Activated CD4-positive, alpha-beta T cell treated with anti-CD3 and anti-CD28 coated beads for 36 hours (primary cell): ENCODE results near the gene KRT83. TPM values are rescaled to one million over a fixed set of nuclear protein-coding genes. Genes with fewer than 3 reads are reported as not detected.
A peak's percentile ranks its signal among the peaks of the same experiment; 100 is the strongest.

ENCODE experiments used
- ATAC-seq: fragments of 200-7000 bp; cut with Tn5 transposase; one replicate; pipeline ENCODE4 v1.10.0; 2021; ENCODE audit warnings: mild to moderate bottlenecking, moderate library complexity
- CTCF ChIA-PET: fragments of 350-600 bp; sonication (Branson Sonifier 250); formaldehyde crosslinking; loops from one replicate; lab custom pipeline; 2021; ENCODE audit warnings: antibody characterized with exemption; lab: Charles Lee
- POLR2A ChIA-PET: fragments of 350-600 bp; sonication (Branson Sonifier 250); formaldehyde crosslinking; loops from one replicate; lab custom pipeline; 2021; ENCODE audit warnings: antibody characterized with exemption, inconsistent platforms; lab: Charles Lee
- DNase-seq: peaks from one replicate; pipeline ENCODE4 v3.0.0-alpha.2; 2020
- H3K27ac Mint-ChIP-seq: one replicate; pipeline ENCODE4 v1.8.0; 2021; ENCODE audit warnings: mixed read lengths
- H3K27me3 Mint-ChIP-seq: one replicate; pipeline ENCODE4 v1.8.0; 2021; ENCODE audit warnings: mixed read lengths
- H3K36me3 Mint-ChIP-seq: one replicate; pipeline ENCODE4 v1.8.0; 2021; ENCODE audit warnings: low read depth, mixed read lengths
- H3K4me1 Mint-ChIP-seq: one replicate; pipeline ENCODE4 v1.8.0; 2021; ENCODE audit warnings: mixed read lengths
- H3K4me3 Mint-ChIP-seq: one replicate; pipeline ENCODE4 v1.8.0; 2021; ENCODE audit warnings: mild to moderate bottlenecking, moderate library complexity, mixed read lengths
- H3K9me3 Mint-ChIP-seq: one replicate; pipeline ENCODE4 v1.8.0; 2021; ENCODE audit warnings: low read depth, mixed read lengths
- intact Hi-C, 2 experiments: fragments of 100-400 bp; cut with DNase I in 1 of 2; cut with micrococcal nuclease in 1 of 2; formaldehyde crosslinking; loops; one replicate each; pipeline versions ENCODE4 v1.14.2 to v1.15.1; 2022 to 2024; cut with DNase I, micrococcal nuclease
- total RNA-seq, 2 experiments: library from RNA; stranded (reverse); gene quantifications; one replicate each; pipeline ENCODE4 v1.2.3, GENCODE V29; 2021

The KRT83 gene
- total RNA-seq, 2 experiments from 2014 or later: not detected

GRCh38 chr12:52331039-52331438 lies 9.8 kb upstream of the KRT83 start:
- CTCF ChIA-PET: interaction anchor here (0.6 to 1.9 kb wide), 3 partner anchors 23 to 52 kb away, joined by 3 to 9 read pairs (median 4); no protein-coding TSS in a partner anchor
- ATAC-seq: no peak
- Mint-ChIP-seq H3K4me1 (peaks cover 14% of the 10 kb centered on the region), H3K36me3 (no peaks in the 10 kb centered on the region), H3K27ac (no peak overlapping the region), H3K27me3 (peaks cover 6% of the 10 kb centered on the region), H3K9me3 (no peaks in the 10 kb centered on the region), H3K4me3 (no peak overlapping the region)
- no peak for DNase-seq
- POLR2A ChIA-PET: no interaction called here
- intact Hi-C loops: no loop called here

- CTCF ChIA-PET: interaction anchor here (0.5 to 4.3 kb wide), 35 partner anchors 10 to 581 kb away, joined by 3 to 17 read pairs (median 4); partner anchors contain the start of gene KRT79
- peaks cover 4% of the 10 kb centered on the region for H3K27me3 Mint-ChIP-seq
- H3K36me3 Mint-ChIP-seq: no peaks in the 10 kb centered on the region
- no peak overlapping the region for H3K4me3 Mint-ChIP-seq
- ATAC-seq (no peak), DNase-seq (no peak)
- no peak overlapping the region for H3K27ac Mint-ChIP-seq
- intact Hi-C loops: loop anchor here (1.0 to 5.0 kb wide), 5 partner anchors 49 to 176 kb away; no protein-coding TSS in a partner anchor
- H3K4me1 Mint-ChIP-seq: peaks cover 14% of the 10 kb centered on the region
- H3K9me3 Mint-ChIP-seq: no peaks in the 10 kb centered on the region
- POLR2A ChIA-PET: interaction anchor here (0.6 kb wide), 1 partner anchor 295 kb away, joined by 3 read pairs; no protein-coding TSS in a partner anchor
Observed at GRCh38 chr12:52327830-52328500, 6.8 kb upstream of the KRT83 start.

- intact Hi-C loops: loop anchor here (1.0 to 5.0 kb wide), 5 partner anchors 48 to 175 kb away; no protein-coding TSS in a partner anchor
- H3K27ac Mint-ChIP-seq: no peak overlapping the region
- CTCF ChIA-PET: interaction anchor here (0.5 to 4.3 kb wide), 35 partner anchors 9 to 582 kb away, joined by 3 to 17 read pairs (median 4); partner anchors contain the start of gene KRT79
- no peaks in the 10 kb centered on the region for H3K9me3 Mint-ChIP-seq
- no peaks in the 10 kb centered on the region for H3K36me3 Mint-ChIP-seq
- DNase-seq: peak; percentile 87
- peaks cover 10% of the 10 kb centered on the region for H3K27me3 Mint-ChIP-seq
- ATAC-seq: peak; percentile 99
- POLR2A ChIA-PET: interaction anchor here (0.6 kb wide), 1 partner anchor 294 kb away, joined by 3 read pairs; no protein-coding TSS in a partner anchor
- no peak overlapping the region for H3K4me3 Mint-ChIP-seq
- H3K4me1 Mint-ChIP-seq: peaks cover 14% of the 10 kb centered on the region
Observed at GRCh38 chr12:52327052-52327829, 6.0 kb upstream of the KRT83 start.

GRCh38 chr12:52324153-52324444 lies 2.9 kb upstream of the KRT83 start:
- no peak overlapping the region for H3K27ac Mint-ChIP-seq
- H3K27me3 Mint-ChIP-seq: peaks cover 20% of the 10 kb centered on the region
- intact Hi-C loops: no loop called here
- H3K4me1 Mint-ChIP-seq: peaks cover 14% of the 10 kb centered on the region
- ATAC-seq (no peak), DNase-seq (no peak)
- H3K4me3 Mint-ChIP-seq: no peak overlapping the region
- H3K9me3 Mint-ChIP-seq: no peaks in the 10 kb centered on the region
- CTCF ChIA-PET: no interaction called here
- POLR2A ChIA-PET: no interaction called here
- no peaks in the 10 kb centered on the region for H3K36me3 Mint-ChIP-seq

GRCh38 chr12:52323416-52324152 lies 2.4 kb upstream of the KRT83 start:
- Mint-ChIP-seq H3K4me1 (peaks cover 14% of the 10 kb centered on the region), H3K27ac (no peak overlapping the region), H3K9me3 (no peaks in the 10 kb centered on the region), H3K27me3 (peaks cover 20% of the 10 kb centered on the region), H3K4me3 (no peak overlapping the region), H3K36me3 (no peaks in the 10 kb centered on the region)
- ChIA-PET CTCF (no interaction called here), POLR2A (no interaction called here)
- ATAC-seq: no peak
- intact Hi-C loops: no loop called here
- DNase-seq: no peak

GRCh38 chr12:52323001-52323400 lies 1.8 kb upstream of the KRT83 start:
- peaks cover 13% of the 10 kb centered on the region for H3K4me1 Mint-ChIP-seq

GRCh38 chr12:52322069-52322468 lies 871 bp upstream of the KRT83 start:
- ChIA-PET CTCF (interaction anchor here (1.3 kb wide), 1 partner anchor 10 kb away, joined by 3 read pairs; no protein-coding TSS in a partner anchor), POLR2A (no interaction called here)
- Mint-ChIP-seq H3K4me1 (peaks cover 4% of the 10 kb centered on the region), H3K27me3 (peaks cover 20% of the 10 kb centered on the region), H3K9me3 (no peaks in the 10 kb centered on the region), H3K36me3 (no peaks in the 10 kb centered on the region), H3K27ac (no peak overlapping the region), H3K4me3 (no peak overlapping the region)
- DNase-seq (no peak), ATAC-seq (no peak)
- intact Hi-C loops: no loop called here

More at GRCh38 chr12:52323001-52323400, 1.8 kb upstream of the KRT83 start:
- Mint-ChIP-seq H3K36me3 (no peaks in the 10 kb centered on the region), H3K9me3 (no peaks in the 10 kb centered on the region), H3K4me3 (no peak overlapping the region), H3K27me3 (peaks cover 20% of the 10 kb centered on the region), H3K27ac (no peak overlapping the region)
- CTCF ChIA-PET: no interaction called here
- POLR2A ChIA-PET: no interaction called here
- ATAC-seq: no peak
- intact Hi-C loops: no loop called here
- no peak for DNase-seq

GRCh38 chr12:52321418-52321817 lies 220 bp upstream of the KRT83 start:
- POLR2A ChIA-PET: no interaction called here
- Mint-ChIP-seq H3K36me3 (no peaks in the 10 kb centered on the region), H3K9me3 (no peaks in the 10 kb centered on the region), H3K4me3 (no peak overlapping the region), H3K27ac (no peak overlapping the region), H3K27me3 (peaks cover 20% of the 10 kb centered on the region), H3K4me1 (no peaks in the 10 kb centered on the region)
- CTCF ChIA-PET: interaction anchor here (1.3 kb wide), 1 partner anchor 10 kb away, joined by 3 read pairs; no protein-coding TSS in a partner anchor
- ATAC-seq: no peak
- intact Hi-C loops: no loop called here
- no peak for DNase-seq

DNA sequence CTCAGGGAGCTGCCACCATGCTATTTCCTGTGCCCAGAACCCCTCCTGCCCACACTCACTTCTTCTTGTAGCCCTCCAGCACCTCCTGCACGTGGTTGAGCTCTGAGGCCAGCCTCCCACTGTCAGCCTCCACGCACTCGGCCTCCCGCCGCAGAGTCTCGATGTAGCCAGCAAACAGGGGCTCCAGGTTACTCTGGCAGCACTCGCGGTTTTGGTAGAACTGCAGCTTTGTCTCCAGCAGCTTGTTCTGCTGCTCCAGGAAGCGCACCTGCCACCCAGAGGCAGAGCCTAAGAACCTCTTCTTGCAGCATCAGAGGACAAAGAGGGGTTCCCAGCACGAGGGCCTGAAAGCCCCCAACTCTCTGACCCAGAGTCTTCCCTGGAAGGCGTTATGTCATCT lies 2.1 kb downstream of the KRT83 start:
- Mint-ChIP-seq H3K4me1 (no peaks in the 10 kb centered on the region), H3K27me3 (peaks cover 18% of the 10 kb centered on the region), H3K4me3 (no peak overlapping the region), H3K36me3 (no peaks in the 10 kb centered on the region), H3K27ac (no peak overlapping the region), H3K9me3 (no peaks in the 10 kb centered on the region)
- DNase-seq (no peak), ATAC-seq (no peak)
- intact Hi-C loops: loop anchor here in 1 of 2 experiments (5.0 kb wide), 1 partner anchor 37 kb away; no protein-coding TSS in a partner anchor
- POLR2A ChIA-PET: no interaction called here
- CTCF ChIA-PET: interaction anchor here (1.0 to 1.9 kb wide), 5 partner anchors 8 to 97 kb away, joined by 3 to 11 read pairs (median 5); no protein-coding TSS in a partner anchor

DNA sequence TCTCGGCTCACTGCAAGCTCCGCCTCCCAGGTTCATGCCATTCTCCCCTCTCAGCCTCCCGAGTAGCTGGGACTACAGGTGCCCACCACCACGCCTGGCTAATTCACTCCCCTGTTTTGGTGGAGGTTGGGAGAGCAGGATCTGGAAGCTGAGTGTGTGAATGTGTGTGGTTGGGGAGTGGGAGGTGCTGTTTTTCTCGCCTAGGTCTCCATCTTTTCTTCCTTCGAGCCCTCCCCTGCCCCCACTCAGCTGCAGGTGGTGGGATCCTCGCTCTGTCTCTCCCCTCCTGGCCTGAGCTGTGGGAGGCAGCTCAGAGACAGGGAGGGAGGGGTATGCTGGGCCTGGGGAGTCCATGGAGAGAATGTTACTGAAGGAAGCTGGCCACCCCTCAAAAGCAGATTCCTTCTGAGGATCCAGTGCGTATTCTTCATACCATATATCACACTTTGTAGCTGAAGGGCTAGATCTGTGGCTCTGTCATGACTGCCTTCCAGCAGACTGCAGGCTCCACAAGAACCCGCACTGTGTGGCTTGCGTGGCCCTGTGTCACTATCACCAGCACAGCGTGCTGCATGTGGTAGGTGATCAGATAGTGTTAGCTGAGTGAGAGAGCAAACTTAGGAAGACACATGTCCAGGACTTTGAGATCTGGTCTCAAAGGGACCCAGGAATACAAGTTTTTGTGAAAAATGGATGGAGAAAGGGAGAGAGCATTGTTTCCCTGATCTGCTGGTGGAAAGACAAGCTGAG lies 2.8 kb downstream of the KRT83 start:
- H3K27ac Mint-ChIP-seq: no peak overlapping the region
- H3K4me1 Mint-ChIP-seq: no peaks in the 10 kb centered on the region
- peaks cover 18% of the 10 kb centered on the region for H3K27me3 Mint-ChIP-seq
- CTCF ChIA-PET: interaction anchor here (0.8 to 1.9 kb wide), 6 partner anchors 9 to 97 kb away, joined by 3 to 11 read pairs (median 4); no protein-coding TSS in a partner anchor
- no peaks in the 10 kb centered on the region for H3K9me3 Mint-ChIP-seq
- DNase-seq (no peak), ATAC-seq (no peak)
- H3K36me3 Mint-ChIP-seq: no peaks in the 10 kb centered on the region
- POLR2A ChIA-PET: no interaction called here
- H3K4me3 Mint-ChIP-seq: no peak overlapping the region
- intact Hi-C loops: loop anchor here in 1 of 2 experiments (5.0 kb wide), 1 partner anchor 36 kb away; no protein-coding TSS in a partner anchor
